ENCODE data around the gene CAPG.

- TF ChIP-seq FOXP1 (CRISPR knock-in tag; IDR thresholded peaks at IDR 0.05) (no peak), MAX (CRISPR knock-in tag; IDR thresholded peaks at IDR 0.05) (no peak), MGA (IDR thresholded peaks at IDR 0.05) (no peak), KHSRP (IDR thresholded peaks at IDR 0.05) (no peak), ZNF232 (CRISPR knock-in tag; IDR thresholded peaks at IDR 0.05) (no peak), TBL1XR1 (IDR thresholded peaks at IDR 0.05; ENCODE audit: low read length in 2 of 2) (no peak), MYC (IDR thresholded peaks at IDR 0.05; ENCODE audit: low read depth, low read length) (no peak), MYC (CRISPR knock-in tag; IDR thresholded peaks at IDR 0.05; ENCODE audit: borderline replicate concordance, low read depth) (no peak), MAZ (CRISPR knock-in tag; conservative IDR thresholded peaks at IDR 0.05 in 1 of 2, IDR thresholded peaks at IDR 0.05 in 1 of 2) (no peak), SIN3A (IDR thresholded peaks at IDR 0.05; ENCODE audit: borderline replicate concordance in 2 of 2, control insufficient read depth in 1 of 2, low read depth in 2 of 2, low read length in 2 of 2) (no peak), EZH2 (IDR thresholded peaks at IDR 0.05; ENCODE audit: borderline replicate concordance, low read depth, low read length) (no peak), ATF7 (IDR thresholded peaks at IDR 0.05) (no peak), CTCF (IDR thresholded peaks at IDR 0.05 in 2 of 3, conservative IDR thresholded peaks at IDR 0.05 in 1 of 3; ENCODE audit: insufficient read depth in 2 of 3, low read depth in 1 of 3, low read length in 3 of 3) (no peak), ZNF134 (CRISPR knock-in tag; conservative IDR thresholded peaks at IDR 0.05) (no peak), FOXK1 (CRISPR knock-in tag; IDR thresholded peaks at IDR 0.05; ENCODE audit: borderline replicate concordance) (no peak)
Measured at GRCh38 chr2:85396531-85397470, 13.4 kb downstream of the CAPG start.
